Measurements from ENCODE around the gene JSRP1.

JSRP1 gene

DNA sequence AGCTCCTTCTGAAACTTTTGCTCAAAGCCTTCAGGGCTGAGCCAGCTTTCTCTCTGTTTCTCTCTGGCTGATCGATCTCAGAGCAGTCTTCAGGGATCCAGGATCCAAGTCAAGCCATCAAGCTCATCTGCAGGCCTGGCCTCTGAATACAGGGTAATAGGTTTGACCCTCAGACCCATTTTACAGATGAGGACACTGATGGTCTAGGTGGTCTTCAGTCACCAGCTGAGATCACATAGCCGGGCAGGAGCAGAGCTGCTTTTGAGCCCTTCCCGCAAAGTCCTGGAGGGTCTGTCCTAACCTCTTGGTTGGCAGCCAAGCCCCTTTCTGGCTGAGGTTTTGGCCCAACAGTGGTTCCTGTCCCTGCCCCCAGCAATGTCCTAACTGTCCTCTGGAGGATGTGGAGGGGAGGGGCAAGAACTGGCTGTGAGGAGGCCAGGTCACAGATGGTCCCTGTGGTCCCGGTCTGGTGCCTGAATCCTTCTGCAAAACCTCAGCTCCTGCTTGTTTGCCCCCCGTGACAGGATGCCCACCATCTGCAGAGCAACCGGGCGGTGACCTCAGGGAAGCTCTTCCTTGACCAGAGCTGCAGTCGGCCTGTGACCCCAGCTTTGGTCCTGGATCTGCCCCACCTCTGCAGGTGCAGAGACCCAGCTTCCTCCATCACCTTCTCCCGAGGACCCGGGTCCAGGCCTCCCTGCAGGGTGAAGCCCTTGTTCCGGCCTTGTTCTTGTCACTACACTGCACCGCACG is 31.5 kb upstream of the JSRP1 start:
- Histone ChIP-seq H4K20me1 (ENCODE audit: insufficient read depth, low read length) (no peaks in the 10 kb centered on the region), H3F3A (ENCODE audit: insufficient read depth, low read length) (no peaks in the 10 kb centered on the region), H3K4me2 (ENCODE audit: low read length) (no peak overlapping the region), H3K36me3 (ENCODE audit: insufficient read depth, low read length) (no peaks in the 10 kb centered on the region), H3K4me1 (ENCODE audit: insufficient read depth, low read length, severe bottlenecking) (peaks cover 21% of the 10 kb centered on the region), H3K4me3 (ENCODE audit: low read depth, low read length, poor library complexity, severe bottlenecking) (no peak overlapping the region), H3K27me3 (ENCODE audit: insufficient read depth, low read length) (peaks cover 13% of the 10 kb centered on the region), H3K27ac (ENCODE audit: low read depth, low read length, poor library complexity, severe bottlenecking) (no peak overlapping the region), H3K9ac (ENCODE audit: low read length) (no peak overlapping the region), H3K9me2 (ENCODE audit: low read depth, low read length) (no peaks in the 10 kb centered on the region), H2AFZ (ENCODE audit: low read length) (no peak overlapping the region), H3K79me2 (ENCODE audit: insufficient read depth, low read length) (no peaks in the 10 kb centered on the region), H3K9me3 (ENCODE audit: low read length) (no peaks in the 10 kb centered on the region)
- no peak for TF ChIP-seq CTCF (IDR thresholded peaks at IDR 0.05; ENCODE audit: low read length)
- TF ChIP-seq EZH2 (IDR thresholded peaks at IDR 0.05; ENCODE audit: borderline replicate concordance, low read length): no peak

GRCh38 chr19:2286402-2287140 is 30.4 kb upstream of the JSRP1 start:
- Histone ChIP-seq H3F3A (ENCODE audit: insufficient read depth, low read length) (no peaks in the 10 kb centered on the region), H3K9ac (ENCODE audit: low read length) (no peak overlapping the region), H3K9me2 (ENCODE audit: low read depth, low read length) (no peaks in the 10 kb centered on the region), H3K27ac (ENCODE audit: low read depth, low read length, poor library complexity, severe bottlenecking) (no peak overlapping the region), H3K4me2 (ENCODE audit: low read length) (no peak overlapping the region), H3K79me2 (ENCODE audit: insufficient read depth, low read length) (no peaks in the 10 kb centered on the region), H3K9me3 (ENCODE audit: low read length) (no peaks in the 10 kb centered on the region), H3K27me3 (ENCODE audit: insufficient read depth, low read length) (peaks cover 18% of the 10 kb centered on the region), H4K20me1 (ENCODE audit: insufficient read depth, low read length) (no peaks in the 10 kb centered on the region), H2AFZ (ENCODE audit: low read length) (no peak overlapping the region), H3K36me3 (ENCODE audit: insufficient read depth, low read length) (no peaks in the 10 kb centered on the region), H3K4me1 (ENCODE audit: insufficient read depth, low read length, severe bottlenecking) (peaks cover 21% of the 10 kb centered on the region), H3K4me3 (ENCODE audit: low read depth, low read length, poor library complexity, severe bottlenecking) (no peak overlapping the region)
- TF ChIP-seq EZH2 (IDR thresholded peaks at IDR 0.05; ENCODE audit: borderline replicate concordance, low read length) (no peak), CTCF (IDR thresholded peaks at IDR 0.05; ENCODE audit: low read length) (no peak)

DNA sequence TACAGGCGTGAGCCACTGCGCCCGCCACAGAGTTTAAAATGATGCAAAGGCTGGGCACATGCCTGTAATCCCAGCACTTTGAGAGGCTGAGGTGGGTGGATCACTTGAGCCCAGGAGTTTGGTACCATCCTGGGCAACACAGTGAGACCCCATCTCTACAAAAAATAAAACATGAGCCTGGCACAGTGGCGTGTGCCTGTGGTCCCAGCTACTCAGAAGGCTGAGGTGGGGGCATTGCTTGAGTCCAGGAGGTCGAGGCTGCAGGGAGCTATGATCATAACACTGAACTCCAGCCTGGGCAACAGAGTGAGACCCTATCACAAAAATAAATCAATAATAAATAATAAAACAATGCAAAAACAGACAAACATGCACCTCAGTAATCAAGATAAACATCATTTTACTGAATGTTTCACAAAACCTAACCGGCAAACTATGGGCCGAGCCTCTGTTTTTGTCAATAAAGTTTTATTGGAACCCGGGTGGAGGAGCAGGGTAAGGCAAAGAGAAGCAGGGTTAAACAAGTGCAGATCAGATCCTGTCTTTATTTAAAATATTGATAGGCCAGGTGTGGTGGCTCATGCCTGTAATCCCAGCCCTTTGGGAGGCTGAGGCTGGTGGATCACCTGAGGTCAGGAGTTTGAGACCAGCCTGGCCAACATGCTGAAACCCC is 27.8 kb upstream of the JSRP1 start:
- no peaks in the 10 kb centered on the region for H3K36me3 ChIP-seq (ENCODE audit: insufficient read depth, low read length)
- peaks cover 2% of the 10 kb centered on the region for H3K4me1 ChIP-seq (ENCODE audit: insufficient read depth, low read length, severe bottlenecking)
- no peaks in the 10 kb centered on the region for H3K9me2 ChIP-seq (ENCODE audit: low read depth, low read length)
- no peaks in the 10 kb centered on the region for H3F3A ChIP-seq (ENCODE audit: insufficient read depth, low read length)
- no peak for TF ChIP-seq EZH2 (IDR thresholded peaks at IDR 0.05; ENCODE audit: borderline replicate concordance, low read length)
- no peak for TF ChIP-seq CTCF (IDR thresholded peaks at IDR 0.05; ENCODE audit: low read length)
- H4K20me1 ChIP-seq (ENCODE audit: insufficient read depth, low read length): no peaks in the 10 kb centered on the region
- no peak overlapping the region for H3K4me2 ChIP-seq (ENCODE audit: low read length)
- H2AFZ ChIP-seq (ENCODE audit: low read length): no peak overlapping the region
- H3K9ac ChIP-seq (ENCODE audit: low read length): no peak overlapping the region
- H3K79me2 ChIP-seq (ENCODE audit: insufficient read depth, low read length): no peaks in the 10 kb centered on the region
- H3K27ac ChIP-seq (ENCODE audit: low read depth, low read length, poor library complexity, severe bottlenecking): no peak overlapping the region
- no peak overlapping the region for H3K4me3 ChIP-seq (ENCODE audit: low read depth, low read length, poor library complexity, severe bottlenecking)
- H3K9me3 ChIP-seq (ENCODE audit: low read length): no peaks in the 10 kb centered on the region
- H3K27me3 ChIP-seq (ENCODE audit: insufficient read depth, low read length): peaks cover 15% of the 10 kb centered on the region

Measured in OCI-LY1 (cell line).